ENCODE measurements around the gene PRKAG1.

PRKAG1 gene

DNA sequence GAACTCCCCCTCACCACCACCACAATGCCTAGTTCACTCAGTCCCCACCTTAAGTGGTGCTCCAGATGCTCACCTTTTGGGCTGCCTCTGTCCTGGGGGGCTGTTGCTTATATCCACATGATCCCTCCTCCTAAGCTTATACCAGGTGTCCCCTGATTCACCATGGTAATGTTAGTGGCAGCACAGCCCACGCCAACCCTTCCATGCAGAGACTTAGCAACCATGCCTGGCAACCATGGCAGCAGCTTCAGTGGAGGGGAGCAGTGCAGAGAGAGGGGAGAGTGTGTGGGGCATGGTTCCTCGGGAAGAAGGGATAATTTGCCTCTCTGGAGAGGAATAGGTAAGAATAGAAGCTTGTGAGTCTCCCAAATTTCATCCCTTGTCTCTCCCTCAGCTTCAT, 18.2 kb downstream of the PRKAG1 start:
- DNase-seq: no peak

DNA sequence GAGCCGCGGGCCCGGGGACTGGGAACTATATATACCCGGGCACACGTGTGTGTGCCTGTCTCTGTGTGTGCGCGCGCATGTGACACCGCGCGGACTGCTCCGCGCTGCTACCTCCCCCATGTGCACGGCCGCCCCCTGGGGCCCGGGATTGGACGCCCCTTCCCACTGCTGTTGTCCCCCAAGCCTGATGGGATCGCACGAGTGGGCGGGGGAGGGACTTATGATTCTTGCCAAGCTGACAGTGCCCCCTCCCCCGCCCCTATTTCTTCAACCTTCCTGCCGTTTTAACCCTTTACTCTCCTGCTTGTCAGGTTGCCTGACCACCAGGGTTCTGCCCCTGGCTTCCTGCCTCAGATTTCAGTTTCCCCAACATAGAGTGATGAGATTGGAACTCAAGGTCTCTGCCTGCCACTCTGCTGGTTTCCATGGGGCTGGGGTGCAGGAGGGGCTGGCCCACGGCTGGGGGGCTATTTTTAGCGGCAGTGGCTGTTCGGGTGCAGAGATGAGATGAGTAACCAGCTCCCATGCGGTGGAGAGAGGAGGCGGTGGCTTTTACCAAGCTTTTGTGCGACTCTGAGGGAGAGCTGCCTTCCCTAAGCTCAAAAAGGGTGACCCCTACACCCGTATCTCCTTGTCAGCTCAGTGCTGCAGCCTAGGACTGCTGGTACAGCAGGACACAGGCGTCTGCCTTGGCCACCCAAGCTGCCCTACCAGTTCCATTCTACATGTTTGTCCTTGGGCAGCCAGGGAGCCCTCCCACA, 19.0 kb downstream of the PRKAG1 start, which contains the start of gene DDN:
Gene DDN (minus strand): TSS at position 5 of the 761 bp plus-strand sequence. CDS start 88 bp downstream, outside the sequence.
- DNase-seq: peak; percentile 53

DNA sequence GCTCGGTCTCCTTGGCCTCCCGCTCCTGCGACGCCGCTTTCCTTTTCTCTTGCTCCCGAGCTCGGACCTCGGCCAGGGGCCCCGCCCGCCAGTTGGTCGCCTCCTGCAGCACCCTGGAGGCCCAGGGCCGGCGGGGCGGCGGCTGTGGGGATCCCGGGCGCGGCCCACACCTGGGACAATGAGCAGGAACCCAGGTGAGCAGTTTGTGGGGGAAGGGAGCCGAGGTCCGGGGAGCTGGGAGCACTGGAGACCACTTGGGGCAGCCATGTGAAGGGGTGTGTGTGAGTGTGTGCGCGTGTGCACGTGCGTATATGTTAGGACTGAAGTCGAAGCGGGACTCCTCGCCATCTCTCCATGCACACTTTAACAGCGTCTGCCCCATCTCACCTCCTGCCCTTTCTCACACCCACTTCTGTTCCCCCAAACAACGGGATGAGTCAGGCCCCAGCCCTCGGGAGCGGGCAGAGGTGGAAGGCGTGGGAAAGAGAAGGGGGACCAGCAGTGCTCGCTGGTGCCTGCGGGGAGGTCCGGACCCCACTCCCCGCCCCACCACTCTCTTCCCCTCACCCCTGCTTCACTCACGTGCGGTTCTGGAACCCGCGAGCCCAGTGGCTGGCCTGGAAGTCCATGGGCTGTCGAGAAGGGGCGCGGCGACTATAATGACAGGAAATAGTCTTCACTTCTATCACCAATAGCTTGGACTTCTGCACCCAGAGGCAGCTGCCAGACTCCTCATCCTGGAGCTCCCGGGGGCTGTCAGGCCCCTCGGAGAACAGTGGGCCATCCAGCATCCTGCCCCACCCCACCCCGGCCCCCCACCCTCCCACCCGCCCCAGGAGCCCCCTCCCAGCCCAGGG, 19.9 kb downstream of the PRKAG1 start:
- DNase-seq: no peak

DNA sequence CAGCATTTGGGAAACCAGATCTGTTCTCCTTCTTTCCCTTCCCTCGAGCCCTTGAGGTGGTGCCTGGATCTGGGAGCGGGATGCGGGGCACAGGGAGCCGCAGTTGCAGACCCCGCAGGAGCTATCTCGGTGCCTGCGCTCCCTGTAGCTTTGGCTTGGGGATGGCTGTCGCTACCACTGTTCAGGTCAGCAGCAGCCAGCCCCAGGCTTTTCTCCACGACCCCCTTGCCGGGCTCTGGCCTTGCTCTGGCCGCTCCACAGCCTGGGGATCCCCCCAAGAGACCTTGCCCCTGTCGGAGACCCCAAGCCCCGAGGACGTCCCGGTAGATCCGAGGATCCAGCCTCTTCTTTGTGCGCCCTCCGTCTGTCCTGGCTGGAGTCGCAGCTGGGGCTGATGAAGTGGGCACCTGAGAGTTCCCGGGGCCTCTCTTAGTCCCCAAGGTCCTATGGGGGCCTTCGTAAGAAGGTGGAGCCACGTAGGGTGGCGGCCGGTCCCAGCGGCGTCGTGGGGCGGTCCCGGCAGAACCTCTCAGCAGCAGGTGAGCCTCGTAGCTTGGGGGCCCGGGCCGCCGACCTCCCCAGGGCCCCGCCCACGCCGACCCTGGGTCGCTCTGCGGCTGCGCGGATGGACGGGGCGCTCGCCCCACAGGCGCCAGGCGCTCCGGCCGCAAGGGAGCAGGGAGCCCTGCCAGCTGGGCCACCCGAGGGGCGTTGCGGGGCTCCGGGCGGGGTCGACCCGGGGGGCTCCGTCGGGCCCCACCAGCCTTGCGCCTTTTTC, 20.7 kb downstream of the PRKAG1 start:
- DNase-seq: no peak

DNA sequence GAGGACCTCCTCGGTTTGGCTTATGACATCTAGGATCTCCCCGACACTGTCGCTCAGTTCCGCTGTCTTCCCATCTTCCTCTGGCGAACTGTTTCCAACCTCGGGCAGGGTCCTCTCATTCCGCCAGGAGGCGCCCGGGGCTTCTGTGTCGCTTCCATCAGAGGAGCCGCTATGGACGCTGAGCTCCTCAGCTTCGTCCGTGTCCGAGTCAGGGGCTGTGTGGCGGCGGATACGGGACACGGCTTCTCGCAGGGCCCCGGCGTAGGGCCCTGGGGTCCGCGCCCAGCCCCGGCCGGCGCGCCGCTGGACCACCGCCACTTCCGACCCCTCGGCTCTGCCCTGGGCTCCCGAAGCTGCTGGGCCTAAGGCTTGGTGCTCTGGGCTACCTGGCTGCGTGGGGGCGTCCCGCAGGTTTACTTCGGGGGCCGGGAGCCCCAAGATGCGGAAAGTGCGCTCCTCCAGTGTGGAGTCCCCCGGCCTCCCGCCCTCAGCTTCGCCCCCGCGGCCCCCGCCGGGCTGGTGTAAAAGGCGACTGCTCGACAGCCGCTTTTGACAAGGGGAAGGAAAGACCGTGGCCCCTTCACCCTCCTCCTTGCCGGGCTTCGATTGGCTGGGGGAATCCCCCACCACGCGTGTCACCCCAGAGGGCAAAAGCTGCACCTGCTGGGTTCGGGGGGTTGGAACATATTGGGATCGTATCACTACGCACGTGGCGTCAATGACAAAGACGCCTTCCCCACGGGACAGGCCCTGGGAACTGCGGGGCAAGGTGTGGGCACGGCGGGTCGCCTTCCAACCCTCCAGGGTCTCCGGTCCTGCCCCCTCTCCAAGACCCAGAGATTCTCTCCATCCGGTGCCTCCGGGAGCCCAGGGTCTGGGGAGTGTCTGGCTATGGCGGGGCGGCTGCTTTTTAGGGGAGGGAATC, 21.5 kb downstream of the PRKAG1 start:
- peak; percentile 57 for DNase-seq

DNA sequence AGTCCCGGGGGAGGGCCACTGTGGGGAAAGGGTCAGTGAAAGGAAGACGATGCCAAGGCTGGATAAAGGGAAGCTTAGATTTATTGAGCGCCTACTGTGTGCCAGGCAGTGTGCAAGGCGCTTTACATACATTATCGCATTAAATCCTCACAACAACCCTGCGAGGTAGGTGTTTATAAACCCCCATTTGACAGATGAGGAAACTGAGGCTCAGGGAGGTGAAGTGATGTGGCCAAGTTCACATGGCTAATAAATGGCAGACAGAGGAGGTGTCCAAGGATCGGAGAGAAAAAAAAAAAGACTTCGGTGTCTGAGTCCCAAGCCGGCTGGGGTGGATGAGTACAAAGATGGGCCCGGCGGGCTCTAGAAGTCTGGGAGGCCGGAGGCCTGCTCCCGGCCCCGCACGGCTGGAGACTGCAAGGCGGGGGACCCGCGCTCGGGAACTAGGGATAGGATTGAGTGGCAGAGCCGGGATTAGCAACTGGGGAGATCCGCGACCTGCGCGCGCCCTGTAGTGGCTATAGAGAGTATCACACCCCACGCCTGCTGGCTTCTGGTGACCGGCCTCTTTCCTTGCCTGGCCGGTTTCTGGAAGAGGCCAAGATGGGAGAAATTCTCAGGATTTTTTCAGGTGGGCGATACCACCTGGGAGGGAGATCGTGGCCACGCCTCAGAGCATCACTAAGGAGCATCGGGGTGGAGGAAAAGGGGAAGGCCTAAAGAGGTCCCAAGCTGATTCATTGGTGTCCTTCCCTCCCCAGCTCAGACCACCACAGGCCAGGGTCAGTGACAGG, 23.3 kb downstream of the PRKAG1 start:
- DNase-seq: peak; percentile 36

DNA sequence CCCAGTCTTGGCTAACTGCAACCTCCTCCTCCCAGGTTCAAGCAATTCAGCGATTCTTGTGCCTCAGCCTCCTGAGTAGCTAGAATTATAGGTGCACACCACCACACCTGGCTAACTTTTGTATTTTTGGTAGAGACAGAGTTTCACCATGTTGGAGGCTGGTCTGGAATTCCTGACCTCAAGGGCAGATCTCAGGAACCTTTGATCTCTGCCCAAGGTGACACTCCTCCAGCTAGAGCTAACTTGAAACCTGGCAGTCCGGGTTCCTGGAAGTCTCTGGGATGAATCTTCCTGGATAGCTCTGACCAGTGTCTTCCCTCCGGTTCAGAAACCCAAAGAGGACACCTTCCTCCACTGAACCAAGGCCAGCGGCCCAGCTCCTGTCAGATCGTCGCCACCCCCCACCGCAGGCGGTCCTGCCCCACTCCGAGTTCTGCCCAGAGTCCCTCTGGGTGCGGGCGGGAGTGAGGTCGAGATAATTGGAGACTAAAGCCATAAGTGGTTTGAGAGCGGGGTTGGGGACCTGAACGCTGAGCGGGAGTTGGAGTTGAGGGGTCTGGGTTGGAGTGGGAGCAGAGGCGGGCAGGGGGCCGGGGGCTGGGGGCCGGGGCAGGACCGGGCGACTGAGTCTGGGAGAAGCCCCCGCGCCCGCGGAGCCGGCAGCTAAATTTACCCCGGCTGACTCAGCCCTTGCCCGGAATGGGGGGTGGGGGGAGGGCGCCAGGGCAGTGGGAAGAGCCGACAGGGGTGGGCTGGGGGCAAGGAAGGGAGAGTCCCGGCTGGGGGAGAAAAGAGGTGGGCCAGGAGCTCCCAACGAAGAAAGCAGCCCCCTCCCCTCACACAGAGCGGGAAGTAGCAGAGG, 24.1 kb downstream of the PRKAG1 start:
- DNase-seq: no peak

DNA sequence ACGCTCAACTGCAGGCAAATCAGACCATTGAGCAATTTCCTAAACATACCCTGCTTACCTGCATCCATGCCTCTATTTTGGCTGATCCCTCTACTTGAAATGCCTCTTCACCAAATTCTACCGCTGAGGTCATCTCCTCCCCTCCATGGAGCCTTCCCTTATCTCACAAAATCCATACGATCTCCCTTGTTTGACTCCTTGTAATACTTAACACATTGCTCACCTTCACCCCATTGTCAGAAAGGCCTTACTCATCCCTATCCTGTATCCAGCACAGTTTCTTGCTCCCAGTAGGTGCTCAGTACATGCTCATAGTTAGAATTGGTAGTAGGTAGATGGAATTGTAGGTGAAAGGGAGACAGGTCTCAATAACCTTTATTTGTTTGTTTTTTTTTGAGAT, 24.8 kb downstream of the PRKAG1 start:
- no peak for DNase-seq

DNA sequence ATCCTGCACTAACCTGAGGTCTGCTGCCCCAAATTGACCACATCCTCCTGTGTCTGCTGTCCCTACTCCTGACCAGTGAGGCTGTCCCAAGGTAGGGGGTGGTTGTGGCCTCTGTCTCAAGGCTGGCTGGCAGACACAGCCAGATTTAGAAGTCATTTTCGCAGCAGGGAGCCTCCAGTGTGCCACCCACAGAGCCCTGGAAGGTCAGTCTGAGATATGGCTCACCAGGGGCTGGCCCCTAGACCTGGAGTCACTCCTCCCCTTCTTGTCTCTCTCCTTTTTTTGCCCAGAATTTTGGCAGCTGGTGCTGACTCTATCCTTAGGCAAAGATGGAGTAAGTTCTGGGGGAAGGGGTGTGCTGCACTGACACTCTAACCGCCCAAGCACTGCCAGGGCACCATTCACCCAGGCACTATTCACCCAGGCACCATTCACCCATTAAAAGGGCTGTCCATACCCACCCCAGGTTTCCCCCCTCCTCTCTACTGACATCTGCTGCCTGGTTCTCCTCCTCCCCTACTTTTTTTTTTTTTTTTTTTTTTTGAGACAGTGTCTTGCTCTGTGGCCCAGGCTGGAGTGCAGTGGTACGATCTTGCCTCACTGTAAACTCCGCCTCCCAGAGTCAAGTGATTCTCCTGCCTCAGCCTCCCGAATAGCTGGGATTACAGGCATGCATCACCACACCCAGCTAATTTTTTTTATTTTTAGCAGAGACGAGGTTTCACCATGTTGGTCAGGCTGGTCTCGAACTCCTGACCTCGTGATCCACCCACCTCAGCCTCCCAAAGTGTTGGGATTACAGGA, 27.1 kb downstream of the PRKAG1 start:
- DNase-seq: no peak

DNA sequence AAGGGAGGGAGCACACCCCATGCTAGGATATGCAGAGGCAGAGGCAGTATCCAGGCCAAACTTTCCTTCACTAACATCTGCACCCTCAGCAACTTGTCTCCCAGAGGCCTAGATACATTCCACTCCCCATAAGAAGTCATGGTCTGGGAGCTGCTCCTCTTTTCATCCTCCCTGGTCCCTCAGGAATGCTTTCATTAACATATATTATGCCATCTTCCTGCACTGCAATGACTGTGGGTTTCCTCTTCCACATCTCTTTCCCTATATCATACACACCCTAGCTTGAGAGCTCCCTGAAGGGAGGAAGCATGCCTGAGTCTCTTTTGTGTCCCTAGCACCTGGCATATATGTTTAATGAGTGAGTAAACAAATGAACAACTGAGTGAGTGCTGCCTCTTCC, 28.0 kb downstream of the PRKAG1 start:
- DNase-seq: no peak

DNA sequence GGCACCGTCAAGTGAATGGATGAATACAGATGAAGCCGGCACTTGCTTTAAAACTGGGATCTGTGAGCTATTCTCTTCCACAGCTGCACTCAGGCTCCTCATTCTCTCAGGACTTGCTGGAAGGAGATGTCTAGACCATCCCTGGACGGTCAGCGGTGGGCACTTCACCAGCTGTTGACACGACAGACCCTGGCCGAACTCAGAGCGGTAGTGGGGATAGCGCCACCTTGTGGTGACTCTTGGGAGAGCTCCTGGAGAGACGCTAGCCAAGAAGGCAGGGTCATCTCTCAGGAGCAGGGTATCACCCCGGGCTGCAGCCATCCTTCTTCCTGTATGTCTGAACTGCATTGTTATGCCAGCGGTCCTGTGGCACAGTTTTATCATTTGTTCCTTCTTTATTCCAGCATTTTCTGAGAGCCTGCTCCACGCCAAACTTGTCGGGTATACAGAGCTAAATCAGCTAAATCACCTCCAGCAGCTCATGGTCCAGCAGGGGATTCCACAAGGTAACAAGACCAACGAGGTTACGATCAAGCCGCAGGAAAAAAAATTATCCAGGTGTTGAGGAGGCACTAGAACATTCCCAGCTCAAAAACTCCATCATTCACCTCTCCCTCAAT, 30.4 kb downstream of the PRKAG1 start:
- DNase-seq: peak; percentile 16

DNA sequence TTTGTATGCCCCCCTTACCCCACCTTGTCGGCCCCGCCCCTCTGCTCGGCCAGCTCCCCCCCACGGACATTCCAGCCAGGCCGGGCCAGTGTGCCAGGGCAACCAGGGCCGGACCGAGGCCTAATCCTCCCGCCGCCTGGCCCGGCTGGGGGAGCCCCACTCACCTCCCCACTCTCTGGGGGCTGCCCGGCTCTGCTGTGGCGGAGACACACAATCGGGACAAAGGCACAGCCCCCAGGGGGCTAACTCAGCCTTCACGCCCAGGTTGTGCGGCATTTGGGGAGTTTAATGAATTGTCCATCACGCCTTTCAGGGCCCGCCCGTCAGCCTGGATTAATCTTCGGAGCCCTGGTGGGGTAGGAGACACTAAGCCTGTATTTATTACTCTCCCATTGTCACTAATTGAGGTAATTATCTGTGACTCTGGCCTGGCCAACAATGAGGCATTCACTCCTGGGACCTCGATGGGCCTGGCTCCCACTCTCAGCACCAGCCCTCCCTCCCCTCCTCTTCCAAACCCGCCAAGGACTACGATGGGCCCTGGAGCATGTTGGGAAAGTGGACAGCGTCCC, 31.8 kb downstream of the PRKAG1 start:
- no peak for DNase-seq

DNA sequence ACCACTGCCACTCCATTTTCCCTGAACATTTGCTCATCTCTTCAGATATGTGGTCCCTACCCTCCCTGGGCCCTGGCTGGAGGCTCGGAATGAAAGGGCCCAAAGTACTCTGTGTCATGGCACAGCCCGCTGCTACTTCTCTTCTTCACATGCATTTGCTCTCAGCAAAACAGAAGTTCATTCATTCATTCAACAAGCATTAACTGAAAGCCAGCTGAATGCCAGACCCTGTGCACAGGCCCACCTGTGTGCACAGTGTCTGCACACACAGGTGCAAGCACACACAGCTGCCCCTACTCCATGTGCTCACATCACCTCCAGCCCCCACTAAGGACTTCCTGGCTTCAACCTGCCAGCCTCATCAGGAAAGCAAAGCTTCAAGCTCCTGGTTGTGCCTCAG, 32.7 kb downstream of the PRKAG1 start:
- DNase-seq: no peak

DNA sequence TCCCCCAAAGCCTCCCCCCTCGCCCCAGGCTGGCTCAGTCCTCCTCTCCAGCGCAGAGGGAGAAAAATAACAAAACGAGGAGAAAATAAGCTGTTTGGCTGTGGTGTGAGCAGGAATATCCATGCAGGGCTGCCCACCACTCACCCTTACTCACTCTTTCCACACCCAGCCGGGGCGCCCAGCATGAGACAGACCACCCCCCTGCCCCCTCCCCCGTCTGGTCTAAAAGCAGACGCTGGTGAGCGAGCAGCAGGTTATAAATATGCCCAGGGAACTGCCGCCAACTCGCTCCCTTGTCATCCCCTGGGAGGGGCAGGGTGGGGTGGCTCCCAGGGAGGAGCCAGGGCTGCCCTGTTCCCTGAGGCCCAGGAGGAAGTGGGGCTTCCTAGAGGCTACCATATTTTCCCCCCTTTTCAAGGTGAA, 33.1 kb downstream of the PRKAG1 start:
- DNase-seq: no peak

DNA sequence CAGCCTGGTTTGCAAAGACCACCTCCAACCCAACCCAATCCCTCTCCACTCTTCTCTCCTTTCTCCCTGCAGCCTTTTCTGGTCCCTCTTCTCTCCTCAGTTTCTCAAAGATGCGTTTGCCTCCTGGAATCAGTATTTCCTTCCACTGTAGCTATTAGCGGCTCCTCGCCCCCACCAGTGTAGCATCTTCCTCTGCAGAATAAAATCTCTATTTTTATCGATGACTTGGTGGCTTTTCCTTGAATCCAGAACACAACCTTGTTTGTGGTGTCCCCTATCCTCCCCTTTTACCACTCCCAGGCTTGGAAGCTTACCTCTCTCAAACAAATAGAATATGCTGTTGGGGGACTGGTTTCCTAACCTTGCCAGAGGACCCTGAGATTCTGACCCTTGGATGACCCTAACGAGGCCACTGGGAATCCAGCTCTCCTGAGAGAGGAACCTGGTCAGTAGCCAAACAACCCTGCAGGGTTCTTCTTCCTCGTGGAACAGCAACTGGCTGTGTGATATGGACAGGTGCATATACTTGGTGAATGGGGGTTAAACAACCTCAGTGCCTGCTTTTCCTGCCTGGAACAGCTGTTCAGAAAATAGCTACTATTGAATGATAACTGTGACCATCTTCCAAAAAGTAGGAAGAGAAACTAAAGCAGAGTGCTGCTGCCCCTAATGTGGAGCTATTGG, 36.0 kb downstream of the PRKAG1 start:
- DNase-seq: no peak

DNA sequence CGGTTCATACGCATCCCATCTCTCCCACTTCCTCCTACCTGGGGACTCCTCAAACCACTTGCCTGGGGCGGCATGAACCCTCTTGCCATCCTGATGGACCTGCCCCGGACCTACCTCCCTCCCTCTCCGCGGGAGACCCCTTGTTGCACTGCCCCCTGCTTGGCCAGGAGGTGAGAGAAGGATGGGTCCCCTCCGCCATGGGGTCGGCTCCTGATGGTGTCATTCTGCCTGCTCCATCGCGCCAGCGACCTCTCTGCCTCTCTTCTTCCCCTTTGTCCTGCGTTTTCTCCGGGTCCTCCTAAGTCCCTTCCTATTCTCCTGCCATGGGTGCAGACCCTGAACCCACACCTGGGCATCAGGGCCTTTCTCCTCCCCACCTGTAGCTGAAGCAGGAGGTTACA, 36.8 kb downstream of the PRKAG1 start:
- no peak for DNase-seq

DNA sequence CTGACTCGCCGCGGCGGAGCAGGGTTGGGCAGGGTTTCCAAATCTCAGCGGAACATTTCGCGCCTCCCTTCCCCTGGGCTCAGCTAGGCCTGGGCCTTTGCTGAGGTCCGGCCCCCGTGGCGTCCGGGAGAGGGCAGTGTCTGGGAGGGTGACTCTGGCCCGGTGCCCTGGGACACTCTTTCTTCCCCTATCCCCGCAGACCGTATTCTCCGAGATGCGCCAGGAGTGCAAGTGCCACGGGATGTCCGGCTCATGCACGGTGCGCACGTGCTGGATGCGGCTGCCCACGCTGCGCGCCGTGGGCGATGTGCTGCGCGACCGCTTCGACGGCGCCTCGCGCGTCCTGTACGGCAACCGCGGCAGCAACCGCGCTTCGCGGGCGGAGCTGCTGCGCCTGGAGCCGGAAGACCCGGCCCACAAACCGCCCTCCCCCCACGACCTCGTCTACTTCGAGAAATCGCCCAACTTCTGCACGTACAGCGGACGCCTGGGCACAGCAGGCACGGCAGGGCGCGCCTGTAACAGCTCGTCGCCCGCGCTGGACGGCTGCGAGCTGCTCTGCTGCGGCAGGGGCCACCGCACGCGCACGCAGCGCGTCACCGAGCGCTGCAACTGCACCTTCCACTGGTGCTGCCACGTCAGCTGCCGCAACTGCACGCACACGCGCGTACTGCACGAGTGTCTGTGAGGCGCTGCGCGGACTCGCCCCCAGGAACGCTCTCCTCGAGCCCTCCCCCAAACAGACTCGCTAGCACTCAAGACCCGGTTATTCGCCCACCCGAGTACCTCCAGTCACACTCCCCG, 37.4 kb downstream of the PRKAG1 start:
- DNase-seq: peak; percentile 34
